Hepatocyte (in vitro differentiated cells): ENCODE results near the gene ASB8.

Experiments
- EZH2 ChIP-seq: fragments of 200-600 bp; sonication (generic); IDR thresholded peaks from 2 replicates; pipeline ENCODE4 v1.6.1; 2016; ENCODE audit warnings: antibody characterized with exemption, mild to moderate bottlenecking, borderline replicate concordance
- EZH2phosphoT487 ChIP-seq: fragments of 200-600 bp; sonication (generic); IDR thresholded peaks from one replicate; pipeline ENCODE4 v1.6.1; 2018; ENCODE audit warnings: antibody characterized with exemption, mild to moderate bottlenecking, low read depth, moderate library complexity; ENCODE audit not compliant: unreplicated experiment, severe bottlenecking
- TF ChIP-seq, protein P1 (sequence below): fragments of 200-600 bp; sonication (generic); IDR thresholded peaks from 2 replicates; pipeline ENCODE4 v1.5.1; 2016; ENCODE audit warnings: antibody characterized with exemption, mild to moderate bottlenecking; ENCODE audit not compliant: poor library complexity

DNA sequence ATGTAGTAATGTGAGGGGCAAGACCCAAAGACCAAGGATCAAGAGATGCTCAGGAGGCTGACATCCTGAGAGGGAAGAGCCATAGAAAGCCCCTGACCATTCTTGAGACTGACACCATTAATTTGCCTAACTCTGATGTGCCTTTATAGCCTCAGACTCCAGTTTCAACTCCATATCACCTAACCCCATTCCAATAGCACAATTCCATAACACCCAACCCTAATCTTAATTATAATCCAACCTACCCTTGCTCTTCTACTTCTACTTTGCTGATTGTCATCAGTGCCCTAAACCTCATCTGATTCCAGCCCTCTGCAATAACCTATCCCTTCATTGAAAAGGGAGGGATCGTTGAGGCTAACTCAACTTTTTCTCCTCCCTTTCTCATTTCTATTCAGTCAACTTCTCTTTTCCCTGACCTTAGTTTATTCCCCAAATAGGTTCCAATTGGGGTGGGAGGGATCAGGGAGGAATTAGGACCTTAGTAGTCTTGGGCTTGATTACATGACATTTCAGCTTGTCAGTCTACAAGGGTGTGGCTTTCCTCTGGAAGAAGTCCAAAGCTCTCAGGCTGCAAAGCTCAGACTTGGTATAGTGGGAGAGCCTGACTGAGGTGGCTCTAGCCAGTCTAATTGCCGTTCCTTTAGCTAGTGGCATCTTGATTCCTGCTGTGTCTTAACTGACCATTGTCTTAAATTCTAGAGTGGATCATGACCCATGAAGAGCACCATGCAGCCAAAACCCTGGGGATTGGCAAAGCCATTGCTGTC lies 35.1 kb downstream of the ASB8 start:
- TF ChIP-seq, protein P1, sequence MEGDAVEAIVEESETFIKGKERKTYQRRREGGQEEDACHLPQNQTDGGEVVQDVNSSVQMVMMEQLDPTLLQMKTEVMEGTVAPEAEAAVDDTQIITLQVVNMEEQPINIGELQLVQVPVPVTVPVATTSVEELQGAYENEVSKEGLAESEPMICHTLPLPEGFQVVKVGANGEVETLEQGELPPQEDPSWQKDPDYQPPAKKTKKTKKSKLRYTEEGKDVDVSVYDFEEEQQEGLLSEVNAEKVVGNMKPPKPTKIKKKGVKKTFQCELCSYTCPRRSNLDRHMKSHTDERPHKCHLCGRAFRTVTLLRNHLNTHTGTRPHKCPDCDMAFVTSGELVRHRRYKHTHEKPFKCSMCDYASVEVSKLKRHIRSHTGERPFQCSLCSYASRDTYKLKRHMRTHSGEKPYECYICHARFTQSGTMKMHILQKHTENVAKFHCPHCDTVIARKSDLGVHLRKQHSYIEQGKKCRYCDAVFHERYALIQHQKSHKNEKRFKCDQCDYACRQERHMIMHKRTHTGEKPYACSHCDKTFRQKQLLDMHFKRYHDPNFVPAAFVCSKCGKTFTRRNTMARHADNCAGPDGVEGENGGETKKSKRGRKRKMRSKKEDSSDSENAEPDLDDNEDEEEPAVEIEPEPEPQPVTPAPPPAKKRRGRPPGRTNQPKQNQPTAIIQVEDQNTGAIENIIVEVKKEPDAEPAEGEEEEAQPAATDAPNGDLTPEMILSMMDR = no peak
- TF ChIP-seq EZH2 (no peak), EZH2phosphoT487 (no peak)
